ENCODE results near the gene POLA1. TPM values are rescaled to one million over a fixed set of nuclear protein-coding genes. Genes with fewer than 3 reads are reported as not detected.

POLA1 gene
- polyA plus RNA-seq, 1 experiment, result 2.5 TPM

DNA sequence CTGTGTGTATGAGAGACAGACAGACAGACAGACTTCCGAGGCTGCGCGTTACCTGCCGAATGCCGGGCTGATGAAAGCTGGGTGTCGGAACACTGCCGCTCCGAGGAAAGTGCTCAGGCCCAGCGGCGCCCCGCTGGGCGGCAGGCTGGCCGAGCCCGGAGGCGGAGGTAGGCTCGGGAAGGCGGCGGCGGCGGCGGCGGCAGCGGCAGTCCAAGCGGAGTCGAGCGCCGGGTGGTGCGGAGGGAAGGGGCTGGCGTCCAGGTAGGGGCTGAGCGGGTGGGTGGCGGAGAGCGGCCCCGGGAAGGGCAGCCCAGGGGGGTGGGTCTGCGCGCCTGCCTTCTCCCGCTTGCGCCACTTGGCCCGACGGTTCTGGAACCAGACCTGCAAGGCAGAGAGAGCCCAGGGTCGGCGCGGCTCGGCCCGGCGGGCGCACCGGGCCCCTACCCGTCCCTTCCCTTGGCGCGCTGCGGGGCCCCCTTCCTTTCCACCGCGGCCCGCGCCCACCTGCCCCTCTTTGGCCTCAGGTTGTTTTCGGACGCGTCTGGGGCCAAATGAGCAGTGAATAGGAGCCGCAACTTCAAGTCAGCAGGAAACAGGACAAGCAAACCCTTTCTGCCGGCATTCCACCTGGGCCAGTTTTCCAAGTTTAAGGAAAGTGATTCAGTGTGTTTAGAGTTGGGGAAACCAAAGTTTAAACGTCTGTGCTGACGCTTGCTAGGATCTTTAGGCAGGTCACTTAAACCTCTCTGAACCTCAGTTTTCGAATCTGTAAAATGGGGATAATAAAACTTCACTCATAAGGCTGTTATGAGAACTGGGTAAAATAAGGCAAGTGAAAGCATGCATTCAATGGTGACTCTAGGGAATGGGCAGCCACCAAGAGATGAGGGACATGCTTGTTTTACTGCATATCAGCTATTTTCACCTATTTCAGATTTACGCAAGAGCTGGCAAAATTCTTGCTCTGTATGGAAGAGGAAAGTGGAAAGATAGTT, 313.6 kb downstream of the POLA1 start:
- H3K36me3 ChIP-seq (ENCODE audit: control insufficient read depth, insufficient read depth, low read length), result no peaks in the 10 kb centered on the region
- ChIA-PET CTCF (no interaction called here), POLR2A (no interaction called here)
- TF ChIP-seq, protein P1, sequence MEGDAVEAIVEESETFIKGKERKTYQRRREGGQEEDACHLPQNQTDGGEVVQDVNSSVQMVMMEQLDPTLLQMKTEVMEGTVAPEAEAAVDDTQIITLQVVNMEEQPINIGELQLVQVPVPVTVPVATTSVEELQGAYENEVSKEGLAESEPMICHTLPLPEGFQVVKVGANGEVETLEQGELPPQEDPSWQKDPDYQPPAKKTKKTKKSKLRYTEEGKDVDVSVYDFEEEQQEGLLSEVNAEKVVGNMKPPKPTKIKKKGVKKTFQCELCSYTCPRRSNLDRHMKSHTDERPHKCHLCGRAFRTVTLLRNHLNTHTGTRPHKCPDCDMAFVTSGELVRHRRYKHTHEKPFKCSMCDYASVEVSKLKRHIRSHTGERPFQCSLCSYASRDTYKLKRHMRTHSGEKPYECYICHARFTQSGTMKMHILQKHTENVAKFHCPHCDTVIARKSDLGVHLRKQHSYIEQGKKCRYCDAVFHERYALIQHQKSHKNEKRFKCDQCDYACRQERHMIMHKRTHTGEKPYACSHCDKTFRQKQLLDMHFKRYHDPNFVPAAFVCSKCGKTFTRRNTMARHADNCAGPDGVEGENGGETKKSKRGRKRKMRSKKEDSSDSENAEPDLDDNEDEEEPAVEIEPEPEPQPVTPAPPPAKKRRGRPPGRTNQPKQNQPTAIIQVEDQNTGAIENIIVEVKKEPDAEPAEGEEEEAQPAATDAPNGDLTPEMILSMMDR (IDR thresholded peaks at IDR 0.05; ENCODE audit: insufficient read depth, low read depth, low read length), result no peak
- H3K4me3 ChIP-seq (ENCODE audit: low read depth, low read length), result no peak overlapping the region
- H3K27me3 ChIP-seq (ENCODE audit: control insufficient read depth, insufficient read depth, low read length), result peaks cover 32% of the 10 kb centered on the region
- no peak for DNase-seq (ENCODE audit: low read depth)

DNA sequence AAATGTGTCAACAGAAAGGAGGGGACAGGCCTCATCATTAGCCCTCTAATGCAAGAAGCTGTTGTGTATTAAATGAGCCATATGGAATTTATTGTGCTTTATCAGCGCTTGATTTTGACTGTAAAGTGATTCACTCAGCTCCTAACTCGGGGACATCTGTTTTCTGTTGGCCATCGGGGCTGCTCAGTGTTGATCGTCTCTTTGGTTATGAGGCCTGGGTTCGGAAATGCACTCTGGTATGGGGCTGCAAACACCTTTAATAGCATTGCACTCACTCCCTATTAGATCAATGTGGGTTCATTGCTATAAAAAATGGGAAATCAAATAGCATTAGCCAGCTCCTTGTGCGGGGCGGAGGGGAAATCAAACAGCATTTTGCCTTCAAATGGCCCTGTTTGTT, 315.7 kb downstream of the POLA1 start:
- Histone ChIP-seq H3K4me3 (ENCODE audit: low read depth, low read length) (no peak overlapping the region), H3K36me3 (ENCODE audit: control insufficient read depth, insufficient read depth, low read length) (no peaks in the 10 kb centered on the region), H3K27me3 (ENCODE audit: control insufficient read depth, insufficient read depth, low read length) (peaks cover 36% of the 10 kb centered on the region)
- POLR2A ChIA-PET, result no interaction called here
- DNase-seq (ENCODE audit: low read depth), result no peak
- CTCF ChIA-PET, result interaction anchor here (0.6 kb wide), 1 partner anchor 247 kb away, joined by 3 read pairs; no protein-coding TSS in a partner anchor
- TF ChIP-seq, protein P1 (IDR thresholded peaks at IDR 0.05; ENCODE audit: insufficient read depth, low read depth, low read length), result no peak

DNA sequence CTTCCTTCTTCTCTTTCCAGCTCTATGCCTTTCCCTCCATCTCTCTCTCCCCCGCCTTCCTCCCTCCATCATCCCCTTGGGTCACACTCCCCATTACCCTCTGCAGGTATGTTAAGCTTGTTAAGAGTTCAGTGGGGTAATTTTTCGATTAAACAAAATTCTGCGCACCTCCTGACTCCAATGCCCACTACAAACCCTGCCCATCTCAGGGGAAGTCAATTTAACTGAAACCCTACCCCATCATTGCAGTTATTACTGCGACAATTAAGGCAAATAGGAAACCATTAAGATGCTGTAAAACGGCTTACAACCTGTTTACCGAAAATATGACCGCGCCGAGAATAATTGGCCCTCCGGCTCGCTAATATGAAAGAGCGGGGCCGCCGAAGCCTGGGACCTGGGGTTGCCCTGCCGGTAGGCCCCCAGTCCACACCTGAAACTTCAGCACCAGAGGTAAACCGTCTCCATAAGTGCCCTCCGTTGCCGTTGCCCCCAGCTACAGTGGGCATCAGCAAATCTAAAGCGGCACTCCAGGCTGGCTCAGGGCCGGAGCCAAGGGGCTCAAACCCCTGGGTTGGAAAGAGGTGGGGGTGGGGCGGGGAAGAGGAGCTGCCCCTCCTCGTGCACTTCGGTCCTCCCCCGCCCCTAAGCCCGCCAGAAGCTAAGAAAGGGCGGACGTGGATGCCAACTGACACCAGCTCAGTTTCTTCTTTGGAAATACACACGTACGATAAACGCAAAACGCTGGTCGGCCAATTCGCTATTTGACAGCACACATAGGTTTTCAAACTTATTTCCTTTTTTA, 317.3 kb downstream of the POLA1 start:
- ChIA-PET CTCF (no interaction called here), POLR2A (no interaction called here)
- no peaks in the 10 kb centered on the region for H3K36me3 ChIP-seq (ENCODE audit: control insufficient read depth, insufficient read depth, low read length)
- no peak for DNase-seq (ENCODE audit: low read depth)
- TF ChIP-seq, protein P1 (IDR thresholded peaks at IDR 0.05; ENCODE audit: insufficient read depth, low read depth, low read length), result no peak
- peaks cover 33% of the 10 kb centered on the region for H3K27me3 ChIP-seq (ENCODE audit: control insufficient read depth, insufficient read depth, low read length)
- H3K4me3 ChIP-seq (ENCODE audit: low read depth, low read length), result no peak overlapping the region

DNA sequence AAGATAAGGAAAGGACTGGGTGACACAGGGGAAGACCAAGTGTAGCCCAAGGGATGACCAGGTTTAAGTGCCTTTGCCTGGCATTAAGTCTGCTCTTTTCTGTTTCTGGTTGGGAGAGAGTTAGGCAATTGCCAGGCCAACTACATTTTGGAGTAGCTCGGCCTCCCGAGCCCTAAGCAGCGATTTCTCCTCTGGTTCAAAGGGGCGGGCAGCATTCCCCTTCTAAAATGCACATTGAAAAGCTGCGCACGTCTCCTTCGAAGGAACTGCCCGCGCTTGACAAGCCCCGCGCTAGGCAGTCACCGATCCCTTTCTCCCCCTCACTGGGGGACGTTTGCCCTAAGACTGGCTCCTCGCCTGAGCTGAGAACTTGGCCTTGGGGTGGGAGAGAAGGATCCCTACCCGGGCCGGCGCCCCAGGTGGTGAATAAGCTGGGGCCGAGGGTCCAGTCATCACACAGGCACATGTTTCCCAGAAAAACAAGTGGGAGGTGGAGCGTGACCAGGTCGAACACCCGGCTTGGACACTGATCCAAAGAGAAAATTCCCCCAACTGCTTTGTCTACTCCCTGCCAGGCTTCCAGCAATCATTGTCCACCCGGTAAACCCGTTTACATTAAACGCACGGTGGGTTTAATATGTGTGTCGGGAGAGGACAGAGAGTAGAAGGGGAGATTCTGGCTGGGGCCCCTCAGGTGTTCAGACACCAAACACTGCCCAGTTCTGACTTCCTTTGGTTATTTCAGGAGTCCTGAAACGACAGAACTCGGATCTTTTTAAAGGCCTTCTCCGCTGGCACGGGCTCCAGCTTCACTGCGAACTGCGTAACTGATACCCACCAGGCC, 318.1 kb downstream of the POLA1 start:
- CTCF ChIA-PET, result no interaction called here

More for the DNA sequence above, 318.1 kb downstream of the POLA1 start:
- H3K27me3 ChIP-seq (ENCODE audit: control insufficient read depth, insufficient read depth, low read length), result peaks cover 37% of the 10 kb centered on the region
- no peak for DNase-seq (ENCODE audit: low read depth)
- no peaks in the 10 kb centered on the region for H3K36me3 ChIP-seq (ENCODE audit: control insufficient read depth, insufficient read depth, low read length)
- TF ChIP-seq, protein P1 (IDR thresholded peaks at IDR 0.05; ENCODE audit: insufficient read depth, low read depth, low read length), result no peak
- POLR2A ChIA-PET, result no interaction called here
- no peak overlapping the region for H3K4me3 ChIP-seq (ENCODE audit: low read depth, low read length)
